Testis (tissue), 2 donors: Measurements from ENCODE around the gene TERB2.

Experiments
- CTCF ChIP-seq, 3 experiments: fragments of 450-650 bp in 2 of 3; fragments of 200-600 bp in 1 of 3; sonication (generic) in 1 of 3; IDR thresholded peaks; one replicate each; pipeline ENCODE4 v1.5.1; 2016 to 2019; ENCODE audit warnings: antibody characterized with exemption in 3 of 3, mild to moderate bottlenecking in 2 of 3, moderate library complexity in 1 of 3
- POLR2A ChIP-seq: fragments of 450-650 bp; IDR thresholded peaks from one replicate; pipeline ENCODE4 v1.6.1; 2017; ENCODE audit warnings: antibody characterized with exemption, mild to moderate bottlenecking, moderate library complexity

DNA sequence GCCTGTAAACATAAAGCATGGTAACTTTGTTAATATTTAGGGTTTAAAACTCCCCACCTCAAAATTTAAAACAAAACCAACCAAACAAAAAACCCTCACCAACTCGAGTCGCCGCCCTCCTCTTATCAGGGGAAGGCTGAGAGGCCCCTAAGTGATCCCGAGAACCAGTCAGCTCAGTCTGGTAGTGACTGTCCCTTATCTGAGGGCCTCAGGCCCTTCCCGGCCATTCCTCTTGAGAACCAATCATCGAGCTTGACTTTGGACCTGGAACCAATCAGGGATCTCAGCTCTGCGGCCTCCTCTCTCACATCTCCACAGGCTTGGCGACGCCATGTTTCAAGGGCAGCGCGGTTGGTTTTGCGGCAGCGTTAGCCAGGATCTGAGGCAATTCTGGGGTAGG is at the start of gene TERB2:
- TF ChIP-seq POLR2A = no peak
- no peak for TF ChIP-seq CTCF (IDR thresholded peaks at IDR 0.05)
